Measurements from ENCODE around the gene ABHD18.
A peak's percentile ranks its signal among the peaks of the same experiment; 100 is the strongest.
"Not testable (repeated sequence)": the region's sequence is repeated elsewhere in the genome, so short reads cannot be mapped to it uniquely, and the experiment has no call there.

Gene ABHD18

GRCh38 chr4:127936974-127937373 is 28.2 kb upstream of the ABHD18 start:
- DNase-seq (ENCODE audit: low read depth) = no peak
- in situ Hi-C loops (cut with HindIII; ENCODE audit: low sequenced_read_pairs) = no loop called here
- TF ChIP-seq CTCF (IDR thresholded peaks at IDR 0.05; ENCODE audit: low read depth, low read length, missing control alignments) = no peak
- H3K4me3 ChIP-seq (ENCODE audit: low read depth, low read length) = no peak overlapping the region

- in situ Hi-C loops (cut with HindIII; ENCODE audit: low sequenced_read_pairs) = no loop called here
- H3K4me3 ChIP-seq (ENCODE audit: low read depth, low read length) = no peak overlapping the region
- no peak for DNase-seq (ENCODE audit: low read depth)
- no peak for TF ChIP-seq CTCF (IDR thresholded peaks at IDR 0.05; ENCODE audit: low read depth, low read length, missing control alignments)
Measured at GRCh38 chr4:127957105-127957504, 8.1 kb upstream of the ABHD18 start.

- no peak for TF ChIP-seq CTCF (IDR thresholded peaks at IDR 0.05; ENCODE audit: low read depth, low read length, missing control alignments)
- no peak for DNase-seq (ENCODE audit: low read depth)
- in situ Hi-C loops (cut with HindIII; ENCODE audit: low sequenced_read_pairs) = no loop called here
- H3K4me3 ChIP-seq (ENCODE audit: low read depth, low read length) = no peak overlapping the region
Measured at GRCh38 chr4:127959794-127960193, 5.4 kb upstream of the ABHD18 start.

- DNase-seq (ENCODE audit: low read depth); in situ Hi-C loops (cut with HindIII; ENCODE audit: low sequenced_read_pairs): not testable (repeated sequence)
Measured at GRCh38 chr4:127963633-127964398, 1.4 kb upstream of the ABHD18 start.

GRCh38 chr4:127964426-127965061 is 662 bp upstream of the ABHD18 start:
- DNase-seq (ENCODE audit: low read depth); in situ Hi-C loops (cut with HindIII; ENCODE audit: low sequenced_read_pairs): not testable (repeated sequence)
- peak overlapping the region; percentile 99 for H3K4me3 ChIP-seq (ENCODE audit: low read depth, low read length)

More at GRCh38 chr4:127963633-127964398, 1.4 kb upstream of the ABHD18 start:
- H3K4me3 ChIP-seq (ENCODE audit: low read depth, low read length) = peak overlapping the region; percentile 99

GRCh38 chr4:127965803-127966175 is 583 bp downstream of the ABHD18 start:
- in situ Hi-C loops (cut with HindIII; ENCODE audit: low sequenced_read_pairs) = no loop called here
- TF ChIP-seq CTCF (IDR thresholded peaks at IDR 0.05; ENCODE audit: low read depth, low read length, missing control alignments) = no peak
- no peak for DNase-seq (ENCODE audit: low read depth)
- peak overlapping the region; percentile 99 for H3K4me3 ChIP-seq (ENCODE audit: low read depth, low read length)

- no peak overlapping the region for H3K4me3 ChIP-seq (ENCODE audit: low read depth, low read length)
- no peak for TF ChIP-seq CTCF (IDR thresholded peaks at IDR 0.05; ENCODE audit: low read depth, low read length, missing control alignments)
- DNase-seq (ENCODE audit: low read depth) = no peak
- in situ Hi-C loops (cut with HindIII; ENCODE audit: low sequenced_read_pairs) = no loop called here
Measured at GRCh38 chr4:127967141-127967775, 2.1 kb downstream of the ABHD18 start.

All from astrocyte of the cerebellum (primary cell).